Measurements from ENCODE around the gene DCAF7.

Gene DCAF7

GRCh38 chr17:63579633-63580032 is 29.4 kb downstream of the DCAF7 start:
- TF ChIP-seq SIN3A (IDR thresholded peaks at IDR 0.05; ENCODE audit: borderline replicate concordance, insufficient read depth, low read length) (no peak), FOXP2 (optimal IDR thresholded peaks at IDR 0.05; ENCODE audit: borderline replicate concordance, extremely low read depth, extremely low read length, insufficient read depth) (no peak), TAF1 (IDR thresholded peaks at IDR 0.05; ENCODE audit: borderline replicate concordance, insufficient read depth, low read length) (no peak), POLR2AphosphoS5 (IDR thresholded peaks at IDR 0.05; ENCODE audit: low read depth, low read length) (no peak)
- TF ChIP-seq, protein P1, sequence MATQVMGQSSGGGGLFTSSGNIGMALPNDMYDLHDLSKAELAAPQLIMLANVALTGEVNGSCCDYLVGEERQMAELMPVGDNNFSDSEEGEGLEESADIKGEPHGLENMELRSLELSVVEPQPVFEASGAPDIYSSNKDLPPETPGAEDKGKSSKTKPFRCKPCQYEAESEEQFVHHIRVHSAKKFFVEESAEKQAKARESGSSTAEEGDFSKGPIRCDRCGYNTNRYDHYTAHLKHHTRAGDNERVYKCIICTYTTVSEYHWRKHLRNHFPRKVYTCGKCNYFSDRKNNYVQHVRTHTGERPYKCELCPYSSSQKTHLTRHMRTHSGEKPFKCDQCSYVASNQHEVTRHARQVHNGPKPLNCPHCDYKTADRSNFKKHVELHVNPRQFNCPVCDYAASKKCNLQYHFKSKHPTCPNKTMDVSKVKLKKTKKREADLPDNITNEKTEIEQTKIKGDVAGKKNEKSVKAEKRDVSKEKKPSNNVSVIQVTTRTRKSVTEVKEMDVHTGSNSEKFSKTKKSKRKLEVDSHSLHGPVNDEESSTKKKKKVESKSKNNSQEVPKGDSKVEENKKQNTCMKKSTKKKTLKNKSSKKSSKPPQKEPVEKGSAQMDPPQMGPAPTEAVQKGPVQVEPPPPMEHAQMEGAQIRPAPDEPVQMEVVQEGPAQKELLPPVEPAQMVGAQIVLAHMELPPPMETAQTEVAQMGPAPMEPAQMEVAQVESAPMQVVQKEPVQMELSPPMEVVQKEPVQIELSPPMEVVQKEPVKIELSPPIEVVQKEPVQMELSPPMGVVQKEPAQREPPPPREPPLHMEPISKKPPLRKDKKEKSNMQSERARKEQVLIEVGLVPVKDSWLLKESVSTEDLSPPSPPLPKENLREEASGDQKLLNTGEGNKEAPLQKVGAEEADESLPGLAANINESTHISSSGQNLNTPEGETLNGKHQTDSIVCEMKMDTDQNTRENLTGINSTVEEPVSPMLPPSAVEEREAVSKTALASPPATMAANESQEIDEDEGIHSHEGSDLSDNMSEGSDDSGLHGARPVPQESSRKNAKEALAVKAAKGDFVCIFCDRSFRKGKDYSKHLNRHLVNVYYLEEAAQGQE (IDR thresholded peaks at IDR 0.05; ENCODE audit: insufficient read depth in 1 of 2, low read depth in 2 of 2, low read length in 2 of 2): no peak

DNA sequence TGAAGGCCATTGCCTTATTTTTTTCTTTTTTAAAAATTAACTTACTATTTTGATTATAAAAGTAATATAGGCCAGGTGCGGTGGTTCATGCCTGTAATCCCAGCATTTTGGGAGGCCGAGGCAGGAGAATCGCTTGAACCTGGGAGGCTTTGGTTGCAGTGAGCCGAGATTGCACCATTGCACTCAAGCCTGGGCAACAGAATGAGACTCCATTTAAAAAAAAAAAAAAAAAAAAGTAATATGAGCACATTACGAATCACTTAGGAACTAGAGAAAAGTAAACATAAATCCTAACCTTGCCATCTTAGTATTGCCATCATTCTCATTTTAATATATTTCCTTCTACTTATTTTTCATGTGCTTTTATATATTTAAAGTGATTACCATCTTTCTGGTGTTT is 37.5 kb downstream of the DCAF7 start:
- no peak for TF ChIP-seq SIN3A (IDR thresholded peaks at IDR 0.05; ENCODE audit: borderline replicate concordance, insufficient read depth, low read length)

DNA sequence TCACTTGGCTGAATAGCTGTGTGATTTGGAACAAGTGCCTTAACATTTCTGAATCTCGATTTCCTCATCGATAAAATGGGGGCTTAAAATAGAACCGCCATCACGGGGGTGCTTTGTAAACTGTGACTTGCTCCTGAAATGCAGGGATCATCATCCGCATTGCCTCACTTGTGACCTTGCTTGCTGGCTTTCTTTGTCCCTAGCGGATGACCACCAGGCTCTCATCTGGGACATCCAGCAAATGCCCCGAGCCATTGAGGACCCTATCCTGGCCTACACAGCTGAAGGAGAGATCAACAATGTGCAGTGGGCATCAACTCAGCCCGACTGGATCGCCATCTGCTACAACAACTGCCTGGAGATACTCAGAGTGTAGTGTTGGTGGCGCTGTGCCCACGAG is 38.5 kb downstream of the DCAF7 start:
- no peak for TF ChIP-seq TAF1 (IDR thresholded peaks at IDR 0.05; ENCODE audit: borderline replicate concordance, insufficient read depth, low read length)
- no peak for TF ChIP-seq SIN3A (IDR thresholded peaks at IDR 0.05; ENCODE audit: borderline replicate concordance, insufficient read depth, low read length)
- no peak for TF ChIP-seq POLR2AphosphoS5 (IDR thresholded peaks at IDR 0.05; ENCODE audit: low read depth, low read length)
- TF ChIP-seq, protein P1 (IDR thresholded peaks at IDR 0.05; ENCODE audit: insufficient read depth in 1 of 2, low read depth in 2 of 2, low read length in 2 of 2): no peak
- no peak for TF ChIP-seq FOXP2 (optimal IDR thresholded peaks at IDR 0.05; ENCODE audit: borderline replicate concordance, extremely low read depth, extremely low read length, insufficient read depth)

DNA sequence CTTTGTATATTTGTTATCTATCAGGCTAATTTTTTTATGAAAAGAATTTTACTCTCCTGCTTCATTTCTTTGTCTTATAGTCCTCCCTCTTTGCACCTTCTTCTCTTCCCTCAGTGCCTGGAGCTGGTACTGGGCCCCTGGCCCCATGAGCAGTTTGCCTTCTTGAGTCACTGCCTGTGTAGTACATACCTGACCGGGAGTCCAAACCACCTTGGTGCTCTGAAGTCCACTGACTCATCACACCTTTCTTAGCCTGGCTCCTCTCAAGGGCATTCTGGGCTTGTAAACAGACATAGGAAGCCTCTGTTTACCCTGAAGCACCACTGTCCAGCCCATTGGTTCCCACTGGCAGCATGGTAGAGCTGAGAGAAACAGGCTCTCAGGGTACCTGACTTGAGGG is 39.4 kb downstream of the DCAF7 start:
- TF ChIP-seq FOXP2 (optimal IDR thresholded peaks at IDR 0.05; ENCODE audit: borderline replicate concordance, extremely low read depth, extremely low read length, insufficient read depth): no peak
- TF ChIP-seq, protein P1 (IDR thresholded peaks at IDR 0.05; ENCODE audit: insufficient read depth in 1 of 2, low read depth in 2 of 2, low read length in 2 of 2): no peak
- TF ChIP-seq POLR2AphosphoS5 (IDR thresholded peaks at IDR 0.05; ENCODE audit: low read depth, low read length): no peak
- no peak for TF ChIP-seq SIN3A (IDR thresholded peaks at IDR 0.05; ENCODE audit: borderline replicate concordance, insufficient read depth, low read length)
- TF ChIP-seq TAF1 (IDR thresholded peaks at IDR 0.05; ENCODE audit: borderline replicate concordance, insufficient read depth, low read length): no peak

DNA sequence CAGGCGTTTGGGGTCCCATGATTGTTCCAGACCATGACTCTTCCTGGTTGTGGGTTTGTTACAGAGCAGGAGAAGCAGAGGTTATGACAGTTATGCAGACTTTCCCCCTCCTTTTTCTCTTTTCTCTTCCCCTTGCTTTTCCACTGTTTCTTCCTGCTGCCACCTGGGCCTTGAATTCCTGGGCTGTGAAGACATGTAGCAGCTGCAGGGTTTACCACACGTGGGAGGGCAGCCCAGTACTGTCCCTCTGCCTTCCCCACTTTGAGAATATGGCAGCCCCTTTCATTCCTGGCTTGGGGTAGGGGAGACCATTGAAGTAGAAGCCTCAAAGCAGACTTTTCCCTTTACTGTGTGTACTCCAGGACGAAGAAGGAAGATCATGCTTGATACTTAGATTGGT is 42.5 kb downstream of the DCAF7 start:
- no peak for TF ChIP-seq SIN3A (IDR thresholded peaks at IDR 0.05; ENCODE audit: borderline replicate concordance, insufficient read depth, low read length)
- no peak for TF ChIP-seq TAF1 (IDR thresholded peaks at IDR 0.05; ENCODE audit: borderline replicate concordance, insufficient read depth, low read length)
- TF ChIP-seq, protein P1 (IDR thresholded peaks at IDR 0.05; ENCODE audit: insufficient read depth in 1 of 2, low read depth in 2 of 2, low read length in 2 of 2): no peak
- no peak for TF ChIP-seq FOXP2 (optimal IDR thresholded peaks at IDR 0.05; ENCODE audit: borderline replicate concordance, extremely low read depth, extremely low read length, insufficient read depth)
- TF ChIP-seq POLR2AphosphoS5 (IDR thresholded peaks at IDR 0.05; ENCODE audit: low read depth, low read length): no peak

Measured in PFSK-1 (cell line).